ENCODE results near the gene RAB3IL1. TPM values are rescaled to one million over a fixed set of nuclear protein-coding genes. Genes with fewer than 3 reads are reported as not detected.

The RAB3IL1 gene
- total and polyA plus RNA-seq, 2 of the 13 experiments (the other 11 are each of a cell fraction or from before 2014, with no cell fraction given) = 1.2 to 2.0 TPM

DNA sequence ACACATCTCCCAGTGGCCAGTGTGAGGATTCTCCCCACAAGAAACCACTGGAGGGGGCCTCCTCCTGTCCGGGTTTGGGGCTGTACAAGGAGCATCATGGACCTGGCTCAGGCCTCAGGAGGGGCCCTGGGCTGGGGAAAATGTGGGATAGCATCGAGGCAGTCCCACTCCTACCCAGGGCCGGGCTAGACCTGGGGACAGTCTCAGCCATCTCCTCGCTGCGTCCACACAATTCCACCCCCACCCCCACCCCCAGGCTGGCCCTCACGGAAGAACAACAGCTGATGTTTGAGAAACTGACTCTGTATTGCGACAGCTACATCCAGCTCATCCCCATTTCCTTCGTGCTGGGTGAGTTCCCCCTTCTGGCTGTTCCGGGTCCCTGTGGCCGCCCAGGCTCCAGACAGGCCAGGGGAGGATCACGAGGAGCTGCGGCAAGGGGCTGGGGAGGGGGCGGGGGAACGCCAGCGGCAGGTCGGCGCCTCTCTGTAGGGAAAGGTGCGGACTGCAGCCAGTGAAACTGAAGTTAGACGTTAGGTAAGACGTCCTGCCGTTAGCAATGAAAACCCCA is 37.6 kb upstream of the RAB3IL1 start (continued):
- no peak for TF ChIP-seq ZNF354B (CRISPR knock-in tag; IDR thresholded peaks at IDR 0.05)
- no peak for TF ChIP-seq IKZF4 (CRISPR knock-in tag; IDR thresholded peaks at IDR 0.05; ENCODE audit: borderline replicate concordance, low read depth, not compliant biosample characterization)
- no peak for TF ChIP-seq ZNF333 (CRISPR knock-in tag; IDR thresholded peaks at IDR 0.05; ENCODE audit: borderline replicate concordance)
- TF ChIP-seq GATAD1 (CRISPR knock-in tag; IDR thresholded peaks at IDR 0.05) = no peak
- no peak for TF ChIP-seq TEF (CRISPR knock-in tag; IDR thresholded peaks at IDR 0.05)
- no peak for TF ChIP-seq SMARCC2 (IDR thresholded peaks at IDR 0.05)
- no peak for TF ChIP-seq ZNF720 (CRISPR knock-in tag; IDR thresholded peaks at IDR 0.05)
- TF ChIP-seq, protein P1, sequence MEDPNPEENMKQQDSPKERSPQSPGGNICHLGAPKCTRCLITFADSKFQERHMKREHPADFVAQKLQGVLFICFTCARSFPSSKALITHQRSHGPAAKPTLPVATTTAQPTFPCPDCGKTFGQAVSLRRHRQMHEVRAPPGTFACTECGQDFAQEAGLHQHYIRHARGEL (CRISPR knock-in tag; IDR thresholded peaks at IDR 0.05) = no peak
- no peak for TF ChIP-seq JUND (CRISPR knock-in tag; IDR thresholded peaks at IDR 0.05)
- no peak for TF ChIP-seq ZXDC (CRISPR knock-in tag; IDR thresholded peaks at IDR 0.05)
- TF ChIP-seq CENPT (CRISPR knock-in tag; IDR thresholded peaks at IDR 0.05; ENCODE audit: low read depth) = no peak
- no peak for TF ChIP-seq CCAR2 (optimal IDR thresholded peaks at IDR 0.05; ENCODE audit: low read depth, low read length)
- no peak for TF ChIP-seq HHEX (CRISPR knock-in tag; IDR thresholded peaks at IDR 0.05)
- TF ChIP-seq CHD2 (IDR thresholded peaks at IDR 0.05; ENCODE audit: low read depth, low read length) = 0 out of 2 replicates have a peak, but pooled peaks have one; percentile 8
- no peak for TF ChIP-seq ZBTB42 (CRISPR knock-in tag; IDR thresholded peaks at IDR 0.05)
- TF ChIP-seq, protein P2, sequence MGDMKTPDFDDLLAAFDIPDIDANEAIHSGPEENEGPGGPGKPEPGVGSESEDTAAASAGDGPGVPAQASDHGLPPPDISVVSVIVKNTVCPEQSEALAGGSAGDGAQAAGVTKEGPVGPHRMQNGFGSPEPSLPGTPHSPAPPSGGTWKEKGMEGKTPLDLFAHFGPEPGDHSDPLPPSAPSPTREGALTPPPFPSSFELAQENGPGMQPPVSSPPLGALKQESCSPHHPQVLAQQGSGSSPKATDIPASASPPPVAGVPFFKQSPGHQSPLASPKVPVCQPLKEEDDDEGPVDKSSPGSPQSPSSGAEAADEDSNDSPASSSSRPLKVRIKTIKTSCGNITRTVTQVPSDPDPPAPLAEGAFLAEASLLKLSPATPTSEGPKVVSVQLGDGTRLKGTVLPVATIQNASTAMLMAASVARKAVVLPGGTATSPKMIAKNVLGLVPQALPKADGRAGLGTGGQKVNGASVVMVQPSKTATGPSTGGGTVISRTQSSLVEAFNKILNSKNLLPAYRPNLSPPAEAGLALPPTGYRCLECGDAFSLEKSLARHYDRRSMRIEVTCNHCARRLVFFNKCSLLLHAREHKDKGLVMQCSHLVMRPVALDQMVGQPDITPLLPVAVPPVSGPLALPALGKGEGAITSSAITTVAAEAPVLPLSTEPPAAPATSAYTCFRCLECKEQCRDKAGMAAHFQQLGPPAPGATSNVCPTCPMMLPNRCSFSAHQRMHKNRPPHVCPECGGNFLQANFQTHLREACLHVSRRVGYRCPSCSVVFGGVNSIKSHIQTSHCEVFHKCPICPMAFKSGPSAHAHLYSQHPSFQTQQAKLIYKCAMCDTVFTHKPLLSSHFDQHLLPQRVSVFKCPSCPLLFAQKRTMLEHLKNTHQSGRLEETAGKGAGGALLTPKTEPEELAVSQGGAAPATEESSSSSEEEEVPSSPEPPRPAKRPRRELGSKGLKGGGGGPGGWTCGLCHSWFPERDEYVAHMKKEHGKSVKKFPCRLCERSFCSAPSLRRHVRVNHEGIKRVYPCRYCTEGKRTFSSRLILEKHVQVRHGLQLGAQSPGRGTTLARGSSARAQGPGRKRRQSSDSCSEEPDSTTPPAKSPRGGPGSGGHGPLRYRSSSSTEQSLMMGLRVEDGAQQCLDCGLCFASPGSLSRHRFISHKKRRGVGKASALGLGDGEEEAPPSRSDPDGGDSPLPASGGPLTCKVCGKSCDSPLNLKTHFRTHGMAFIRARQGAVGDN (CRISPR knock-in tag; IDR thresholded peaks at IDR 0.05) = peak; percentile 50; the same call in 1 of the 2 replicates
- 0 out of 2 replicates have a peak, but pooled peaks have one; percentile 20 for TF ChIP-seq FOXA3 (CRISPR knock-in tag; IDR thresholded peaks at IDR 0.05)
- no peak for TF ChIP-seq REL (CRISPR knock-in tag; conservative IDR thresholded peaks at IDR 0.05)
- TF ChIP-seq MBD4 (IDR thresholded peaks at IDR 0.05; ENCODE audit: borderline replicate concordance, low read length) = no peak
- TF ChIP-seq GABPB1 (CRISPR knock-in tag; IDR thresholded peaks at IDR 0.05) = 0 out of 2 replicates have a peak, but pooled peaks have one; percentile 31
- TF ChIP-seq CBX2 (IDR thresholded peaks at IDR 0.05; ENCODE audit: low read depth, low read length) = no peak
- TF ChIP-seq CBX2 (CRISPR knock-in tag; IDR thresholded peaks at IDR 0.05; ENCODE audit: low read depth) = no peak
- peak; percentile 70 for TF ChIP-seq CEBPG (CRISPR knock-in tag; IDR thresholded peaks at IDR 0.05)
